ENCODE results near the gene NKD1. TPM values are rescaled to one million over a fixed set of nuclear protein-coding genes. Genes with fewer than 3 reads are reported as not detected.

Gene NKD1
- polyA plus RNA-seq, 1 experiment, result 0.11 TPM

DNA sequence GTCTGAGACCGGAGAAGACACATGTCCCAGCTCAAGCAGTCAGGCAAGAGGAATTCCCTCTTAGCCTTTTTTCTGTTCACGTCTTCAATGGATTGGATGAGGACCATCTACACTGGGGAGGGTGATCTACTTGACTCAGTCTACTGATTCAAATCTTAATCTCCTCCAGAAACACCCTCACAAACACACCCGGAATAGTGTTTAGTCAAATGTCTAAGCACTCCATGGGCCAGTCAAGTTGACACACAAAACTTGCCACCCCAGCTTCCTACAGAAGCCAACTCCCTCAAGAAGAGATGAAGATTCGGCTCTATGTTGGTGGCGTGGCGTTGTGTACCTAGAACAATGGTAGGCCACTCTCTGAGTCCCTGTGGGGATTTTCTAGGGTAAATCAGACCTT, 22.5 kb upstream of the NKD1 start:
- ChIA-PET CTCF (no interaction called here), POLR2A (no interaction called here)
- no peaks in the 10 kb centered on the region for H3K36me3 ChIP-seq (ENCODE audit: control insufficient read depth, insufficient read depth, low read length)
- no peak for DNase-seq (ENCODE audit: low read depth)
- H3K4me3 ChIP-seq (ENCODE audit: low read depth, low read length), result no peak overlapping the region
- H3K27me3 ChIP-seq (ENCODE audit: control insufficient read depth, insufficient read depth, low read length), result no peaks in the 10 kb centered on the region
- TF ChIP-seq CTCF (IDR thresholded peaks at IDR 0.05; ENCODE audit: insufficient read depth, low read depth, low read length), result no peak

DNA sequence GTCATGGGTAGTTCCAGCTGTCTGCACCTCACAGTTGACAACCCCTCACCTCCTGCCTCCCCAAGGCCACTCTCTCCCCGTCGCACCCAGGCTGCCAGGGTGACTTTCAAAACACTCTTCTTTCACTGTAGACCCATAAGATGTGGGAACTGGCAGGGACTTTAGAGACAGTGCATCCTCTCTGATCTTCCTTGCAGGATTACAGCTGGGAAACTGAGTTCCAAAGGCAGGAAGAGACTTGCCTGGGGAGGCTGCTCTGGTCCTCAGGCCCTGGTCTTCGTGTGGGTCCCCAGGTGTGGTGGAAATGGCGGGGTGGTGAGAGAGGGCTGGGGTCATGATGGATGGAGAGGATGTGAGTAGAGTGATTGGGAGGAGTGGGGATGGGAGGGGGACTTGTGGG, 21.9 kb upstream of the NKD1 start:
- ChIA-PET CTCF (no interaction called here), POLR2A (no interaction called here)

DNA sequence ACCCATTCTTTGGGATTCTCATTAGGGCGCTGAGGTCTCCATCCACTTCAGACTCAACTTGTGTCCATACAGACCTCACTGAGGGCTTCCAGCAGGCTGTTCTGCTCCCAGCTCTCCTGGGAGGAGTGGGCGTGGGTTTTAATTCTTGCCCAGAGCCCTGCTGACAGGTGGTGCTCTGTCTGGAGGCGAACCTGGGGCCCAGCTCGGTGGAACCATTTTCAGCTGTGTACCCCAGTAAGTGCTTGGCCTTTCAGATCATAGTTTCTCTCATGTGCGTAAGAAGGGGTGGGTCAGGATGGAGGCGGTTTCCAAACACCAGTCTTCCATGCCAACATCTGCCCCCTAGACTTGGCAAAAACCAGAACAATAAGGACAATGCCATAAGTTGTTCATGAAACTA, 21.4 kb upstream of the NKD1 start:
- ChIA-PET POLR2A (no interaction called here), CTCF (no interaction called here)
- H3K36me3 ChIP-seq (ENCODE audit: control insufficient read depth, insufficient read depth, low read length), result no peaks in the 10 kb centered on the region
- no peaks in the 10 kb centered on the region for H3K27me3 ChIP-seq (ENCODE audit: control insufficient read depth, insufficient read depth, low read length)
- no peak overlapping the region for H3K4me3 ChIP-seq (ENCODE audit: low read depth, low read length)
- no peak for DNase-seq (ENCODE audit: low read depth)
- no peak for TF ChIP-seq CTCF (IDR thresholded peaks at IDR 0.05; ENCODE audit: insufficient read depth, low read depth, low read length)

More for the DNA sequence above, 21.9 kb upstream of the NKD1 start:
- no peak overlapping the region for H3K4me3 ChIP-seq (ENCODE audit: low read depth, low read length)
- no peaks in the 10 kb centered on the region for H3K36me3 ChIP-seq (ENCODE audit: control insufficient read depth, insufficient read depth, low read length)
- H3K27me3 ChIP-seq (ENCODE audit: control insufficient read depth, insufficient read depth, low read length), result no peaks in the 10 kb centered on the region
- no peak for DNase-seq (ENCODE audit: low read depth)
- TF ChIP-seq CTCF (IDR thresholded peaks at IDR 0.05; ENCODE audit: insufficient read depth, low read depth, low read length), result no peak

GRCh38 chr16:50528820-50529219, 19.4 kb upstream of the NKD1 start:
- DNase-seq (ENCODE audit: low read depth), result no peak
- no peak for TF ChIP-seq CTCF (IDR thresholded peaks at IDR 0.05; ENCODE audit: insufficient read depth, low read depth, low read length)
- CTCF ChIA-PET, result no interaction called here
- no peak overlapping the region for H3K4me3 ChIP-seq (ENCODE audit: low read depth, low read length)
- H3K36me3 ChIP-seq (ENCODE audit: control insufficient read depth, insufficient read depth, low read length), result no peaks in the 10 kb centered on the region
- no peaks in the 10 kb centered on the region; the same call in 1 of the 2 replicates for H3K27me3 ChIP-seq (ENCODE audit: control insufficient read depth, insufficient read depth, low read length)
- POLR2A ChIA-PET, result no interaction called here

DNA sequence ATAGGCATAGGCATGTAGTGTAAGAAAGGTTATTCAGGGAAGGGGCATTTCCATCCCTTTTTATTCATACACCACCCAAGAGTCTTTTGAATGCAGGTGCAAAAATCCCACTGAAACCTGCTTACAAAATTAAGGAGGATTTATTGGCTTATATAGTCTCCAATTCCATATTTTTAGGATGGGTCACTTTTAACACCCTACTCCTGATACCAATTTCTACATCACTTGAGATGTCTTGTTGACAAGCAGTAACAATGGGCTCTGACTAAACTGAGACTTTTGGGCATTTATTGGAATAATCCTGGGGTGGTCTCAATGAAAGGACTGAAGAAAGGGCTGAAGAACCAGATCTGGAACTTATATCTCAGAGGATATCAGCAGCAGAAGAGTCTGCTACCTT, 18.9 kb upstream of the NKD1 start:
- POLR2A ChIA-PET, result no interaction called here
- DNase-seq (ENCODE audit: low read depth), result no peak
- CTCF ChIA-PET, result no interaction called here
- no peaks in the 10 kb centered on the region for H3K36me3 ChIP-seq (ENCODE audit: control insufficient read depth, insufficient read depth, low read length)
- H3K4me3 ChIP-seq (ENCODE audit: low read depth, low read length), result no peak overlapping the region
- no peak for TF ChIP-seq CTCF (IDR thresholded peaks at IDR 0.05; ENCODE audit: insufficient read depth, low read depth, low read length)
- no peaks in the 10 kb centered on the region; the same call in 1 of the 2 replicates for H3K27me3 ChIP-seq (ENCODE audit: control insufficient read depth, insufficient read depth, low read length)

Data from BJ (cell line).